ENCODE data around the gene SPOCK1. TPM values are rescaled to one million over a fixed set of nuclear protein-coding genes. Genes with fewer than 3 reads are reported as not detected.

SPOCK1 gene
- polyA plus RNA-seq, 2 of the 4 experiments (the other 2 are of a cell fraction): 28.9 to 40.8 TPM

DNA sequence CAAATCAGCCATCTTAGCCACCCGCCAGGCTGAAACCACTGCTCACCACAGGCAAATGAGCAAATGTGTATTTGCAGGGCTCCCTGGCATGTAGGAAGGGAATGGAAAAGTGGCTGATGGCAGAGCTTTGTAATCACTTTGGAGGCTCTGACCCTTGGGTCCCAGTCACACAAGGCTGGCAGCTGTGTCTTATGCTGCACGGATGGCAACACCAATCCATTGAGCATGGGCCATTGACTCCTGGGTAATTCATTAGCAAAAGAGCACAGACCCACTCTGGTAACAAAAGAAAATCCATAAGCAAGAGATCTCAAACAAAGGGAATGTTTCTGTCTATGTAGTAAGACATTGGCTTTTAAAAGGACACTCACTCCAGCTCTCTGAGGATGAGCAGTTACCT lies 57.6 kb downstream of the SPOCK1 start:
- TF ChIP-seq BHLHE40 (IDR thresholded peaks at IDR 0.05; ENCODE audit: low read depth, low read length): no peak
- TF ChIP-seq, protein P1, sequence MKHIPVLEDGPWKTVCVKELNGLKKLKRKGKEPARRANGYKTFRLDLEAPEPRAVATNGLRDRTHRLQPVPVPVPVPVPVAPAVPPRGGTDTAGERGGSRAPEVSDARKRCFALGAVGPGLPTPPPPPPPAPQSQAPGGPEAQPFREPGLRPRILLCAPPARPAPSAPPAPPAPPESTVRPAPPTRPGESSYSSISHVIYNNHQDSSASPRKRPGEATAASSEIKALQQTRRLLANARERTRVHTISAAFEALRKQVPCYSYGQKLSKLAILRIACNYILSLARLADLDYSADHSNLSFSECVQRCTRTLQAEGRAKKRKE (CRISPR knock-in tag; IDR thresholded peaks at IDR 0.05; ENCODE audit: low read depth): no peak
- TF ChIP-seq CHD2 (IDR thresholded peaks at IDR 0.05; ENCODE audit: low read length, partially characterized antibody): no peak
- no peak for TF ChIP-seq MAFK (IDR thresholded peaks at IDR 0.05; ENCODE audit: partially characterized antibody)
- no peak for TF ChIP-seq NR3C1 (IDR thresholded peaks at IDR 0.05)
- TF ChIP-seq, protein P2, sequence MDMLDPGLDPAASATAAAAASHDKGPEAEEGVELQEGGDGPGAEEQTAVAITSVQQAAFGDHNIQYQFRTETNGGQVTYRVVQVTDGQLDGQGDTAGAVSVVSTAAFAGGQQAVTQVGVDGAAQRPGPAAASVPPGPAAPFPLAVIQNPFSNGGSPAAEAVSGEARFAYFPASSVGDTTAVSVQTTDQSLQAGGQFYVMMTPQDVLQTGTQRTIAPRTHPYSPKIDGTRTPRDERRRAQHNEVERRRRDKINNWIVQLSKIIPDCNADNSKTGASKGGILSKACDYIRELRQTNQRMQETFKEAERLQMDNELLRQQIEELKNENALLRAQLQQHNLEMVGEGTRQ (IDR thresholded peaks at IDR 0.05): no peak
- TF ChIP-seq POLR2A (IDR thresholded peaks at IDR 0.05; ENCODE audit: low read length): no peak
- no peak for TF ChIP-seq NFE2L2 (conservative IDR thresholded peaks at IDR 0.05; ENCODE audit: low read length)
- no peak for TF ChIP-seq EP300 (IDR thresholded peaks at IDR 0.05)
- no peak for TF ChIP-seq JUNB (IDR thresholded peaks at IDR 0.05)
- TF ChIP-seq NPAS2 (CRISPR knock-in tag; IDR thresholded peaks at IDR 0.05; ENCODE audit: borderline replicate concordance): no peak
- TF ChIP-seq, protein P3, sequence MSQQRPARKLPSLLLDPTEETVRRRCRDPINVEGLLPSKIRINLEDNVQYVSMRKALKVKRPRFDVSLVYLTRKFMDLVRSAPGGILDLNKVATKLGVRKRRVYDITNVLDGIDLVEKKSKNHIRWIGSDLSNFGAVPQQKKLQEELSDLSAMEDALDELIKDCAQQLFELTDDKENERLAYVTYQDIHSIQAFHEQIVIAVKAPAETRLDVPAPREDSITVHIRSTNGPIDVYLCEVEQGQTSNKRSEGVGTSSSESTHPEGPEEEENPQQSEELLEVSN (IDR thresholded peaks at IDR 0.05; ENCODE audit: borderline replicate concordance, low read depth): no peak
- no peak for TF ChIP-seq MAZ (IDR thresholded peaks at IDR 0.05; ENCODE audit: borderline replicate concordance, low read depth, low read length)
- TF ChIP-seq FOXS1 (CRISPR knock-in tag; IDR thresholded peaks at IDR 0.05): no peak
- no peak for TF ChIP-seq RNF2 (IDR thresholded peaks at IDR 0.05; ENCODE audit: borderline replicate concordance, low read depth)
- H3K9me3 ChIP-seq: no peaks in the 10 kb centered on the region
- POLR2A ChIA-PET: no interaction called here
- WGBS (ENCODE audit: missing lambda C conversion rate): 76% methylated on average over 2 of the region's 2 CpGs
- FAIRE-seq: no peak
- no peak overlapping the region for H3K4me3 ChIP-seq
- no peak overlapping the region for H3K4me2 ChIP-seq
- no peak for DNase-seq (ENCODE audit: low read depth in 1 of 2, low spot score in 1 of 2)
- no peaks in the 10 kb centered on the region for H3K4me1 ChIP-seq
- CTCF ChIA-PET: interaction anchor here (1.1 to 1.3 kb wide), 2 partner anchors 10 to 121 kb away, joined by 3 to 5 read pairs; no protein-coding TSS in a partner anchor
- H3K27ac ChIP-seq: no peak overlapping the region
- no peak for ATAC-seq

DNA sequence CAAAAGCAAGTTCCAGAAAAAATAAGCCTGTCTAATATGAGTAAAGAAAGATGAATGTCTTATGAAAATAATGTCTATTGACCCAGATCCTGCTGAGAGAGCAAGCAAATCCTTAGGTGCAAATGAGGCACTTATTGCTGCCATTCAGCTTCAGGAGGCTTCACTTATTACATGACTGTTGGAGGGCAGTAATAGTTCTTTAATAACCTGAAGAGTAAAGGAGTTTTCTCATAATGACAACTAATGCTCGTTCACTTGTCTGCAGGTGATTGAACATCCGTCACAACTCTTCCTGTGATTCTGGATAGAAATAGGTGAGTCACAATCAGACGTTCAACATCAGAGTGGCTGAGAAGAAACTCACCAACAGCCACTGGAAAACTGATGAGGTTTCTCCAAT lies 58.3 kb downstream of the SPOCK1 start:
- TF ChIP-seq ZSCAN20 (CRISPR knock-in tag; IDR thresholded peaks at IDR 0.05): no peak
- no peak for TF ChIP-seq HDAC2 (IDR thresholded peaks at IDR 0.05)
- no peak for TF ChIP-seq TFCP2L1 (CRISPR knock-in tag; IDR thresholded peaks at IDR 0.05)
- TF ChIP-seq BCL3 (IDR thresholded peaks at IDR 0.05): no peak
- no peak for TF ChIP-seq RARB (CRISPR knock-in tag; IDR thresholded peaks at IDR 0.05)
- no peak for TF ChIP-seq ZNF302 (CRISPR knock-in tag; IDR thresholded peaks at IDR 0.05)
- TF ChIP-seq, protein P1 (CRISPR knock-in tag; IDR thresholded peaks at IDR 0.05; ENCODE audit: low read depth): no peak
- ATAC-seq: no peak
- no peak for FAIRE-seq
- Histone ChIP-seq H3K4me2 (no peak overlapping the region), H3K4me1 (no peaks in the 10 kb centered on the region), H3K27ac (no peak overlapping the region), H3K4me3 (no peak overlapping the region), H3K9me3 (no peaks in the 10 kb centered on the region)
- WGBS (ENCODE audit: missing lambda C conversion rate): 21% methylated on average over 3 of the region's 3 CpGs
- POLR2A ChIA-PET: no interaction called here
- no peak for DNase-seq (ENCODE audit: low read depth in 1 of 2, low spot score in 1 of 2)
- CTCF ChIA-PET: interaction anchor here (1.3 kb wide), 1 partner anchor 120 kb away, joined by 5 read pairs; no protein-coding TSS in a partner anchor

GRCh38 chr5:137439645-137440044 lies 59.5 kb downstream of the SPOCK1 start:
- POLR2A ChIA-PET: no interaction called here

More at GRCh38 chr5:137439645-137440044, 59.5 kb downstream of the SPOCK1 start:
- Histone ChIP-seq H3K4me3 (no peak overlapping the region), H3K4me1 (no peaks in the 10 kb centered on the region), H3K4me2 (no peak overlapping the region), H3K27ac (no peak overlapping the region), H3K9me3 (no peaks in the 10 kb centered on the region)
- ATAC-seq (no peak), DNase-seq (ENCODE audit: low read depth in 1 of 2, low spot score in 1 of 2) (no peak), FAIRE-seq (no peak)
- 26% methylated on average over 3 of the region's 3 CpGs for WGBS (ENCODE audit: missing lambda C conversion rate)
- TF ChIP-seq FOSL2 (IDR thresholded peaks at IDR 0.05) (no peak), FOSL2 (CRISPR knock-in tag; IDR thresholded peaks at IDR 0.05) (no peak)
- TF ChIP-seq, protein P4, sequence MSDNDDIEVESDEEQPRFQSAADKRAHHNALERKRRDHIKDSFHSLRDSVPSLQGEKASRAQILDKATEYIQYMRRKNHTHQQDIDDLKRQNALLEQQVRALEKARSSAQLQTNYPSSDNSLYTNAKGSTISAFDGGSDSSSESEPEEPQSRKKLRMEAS (IDR thresholded peaks at IDR 0.05): no peak
- CTCF ChIA-PET: interaction anchor here (1.0 to 1.2 kb wide), 2 partner anchors 11 to 30 kb away, joined by 3 to 4 read pairs; no protein-coding TSS in a partner anchor
